SU-DHL-6 (cell line): ENCODE measurements around the gene PTPRN2.

Experiments used
- EZH2phosphoT487 ChIP-seq: fragments of 200-600 bp; sonication (generic), shearing (Covaris generic); conservative IDR thresholded peaks from 2 replicates; pipeline ENCODE4 v1.6.1; 2018; ENCODE audit warnings: mild to moderate bottlenecking, antibody characterized with exemption, low read length, moderate library complexity, mixed read lengths
- TF ChIP-seq, protein P1 (sequence below): fragments of 200-600 bp; sonication (generic); IDR thresholded peaks from one replicate; pipeline ENCODE4 v1.5.1; 2017; ENCODE audit warnings: antibody characterized with exemption, mild to moderate bottlenecking, low read length, moderate library complexity; ENCODE audit not compliant: insufficient read depth, poor library complexity, severe bottlenecking

- TF ChIP-seq, protein P1, sequence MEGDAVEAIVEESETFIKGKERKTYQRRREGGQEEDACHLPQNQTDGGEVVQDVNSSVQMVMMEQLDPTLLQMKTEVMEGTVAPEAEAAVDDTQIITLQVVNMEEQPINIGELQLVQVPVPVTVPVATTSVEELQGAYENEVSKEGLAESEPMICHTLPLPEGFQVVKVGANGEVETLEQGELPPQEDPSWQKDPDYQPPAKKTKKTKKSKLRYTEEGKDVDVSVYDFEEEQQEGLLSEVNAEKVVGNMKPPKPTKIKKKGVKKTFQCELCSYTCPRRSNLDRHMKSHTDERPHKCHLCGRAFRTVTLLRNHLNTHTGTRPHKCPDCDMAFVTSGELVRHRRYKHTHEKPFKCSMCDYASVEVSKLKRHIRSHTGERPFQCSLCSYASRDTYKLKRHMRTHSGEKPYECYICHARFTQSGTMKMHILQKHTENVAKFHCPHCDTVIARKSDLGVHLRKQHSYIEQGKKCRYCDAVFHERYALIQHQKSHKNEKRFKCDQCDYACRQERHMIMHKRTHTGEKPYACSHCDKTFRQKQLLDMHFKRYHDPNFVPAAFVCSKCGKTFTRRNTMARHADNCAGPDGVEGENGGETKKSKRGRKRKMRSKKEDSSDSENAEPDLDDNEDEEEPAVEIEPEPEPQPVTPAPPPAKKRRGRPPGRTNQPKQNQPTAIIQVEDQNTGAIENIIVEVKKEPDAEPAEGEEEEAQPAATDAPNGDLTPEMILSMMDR, result no peak
- TF ChIP-seq EZH2phosphoT487, result no peak
These were observed 683.3 kb downstream of the PTPRN2 start for GRCh38 chr7:157904211-157904865.
